Measurements from ENCODE around the gene BUD13.

BUD13 gene

GRCh38 chr11:116732271-116733042 lies 40.3 kb downstream of the BUD13 start:
- H3K27me3 ChIP-seq (ENCODE audit: control insufficient read depth in 2 of 2, insufficient read depth in 2 of 2, low read length in 2 of 2) = peaks cover 9 to 15% of the 10 kb centered on the region in 2 donors
- H3K9me3 ChIP-seq (ENCODE audit: control insufficient read depth in 2 of 2, low read length in 2 of 2) = no peaks in the 10 kb centered on the region
- H3K9ac ChIP-seq (ENCODE audit: low read depth in 1 of 2, low read length in 2 of 2) = no peak overlapping the region
- no peaks in the 10 kb centered on the region for H3K36me3 ChIP-seq (ENCODE audit: control insufficient read depth in 2 of 2, insufficient read depth in 2 of 2, low read length in 2 of 2)
- no peak overlapping the region for H3K4me3 ChIP-seq (ENCODE audit: low read length in 2 of 2)
- H3K27ac ChIP-seq (ENCODE audit: low read depth in 2 of 2, low read length in 2 of 2) = no peak overlapping the region
- no peaks in the 10 kb centered on the region for H3K4me1 ChIP-seq (ENCODE audit: control insufficient read depth in 2 of 2, insufficient read depth in 2 of 2, low read length in 2 of 2)

- Histone ChIP-seq H3K27ac (ENCODE audit: low read depth in 2 of 2, low read length in 2 of 2) (no peak overlapping the region), H3K27me3 (ENCODE audit: control insufficient read depth in 2 of 2, insufficient read depth in 2 of 2, low read length in 2 of 2) (peaks cover 12 to 15% of the 10 kb centered on the region in 2 donors), H3K4me1 (ENCODE audit: control insufficient read depth in 2 of 2, insufficient read depth in 2 of 2, low read length in 2 of 2) (no peaks in the 10 kb centered on the region), H3K4me3 (ENCODE audit: low read length in 2 of 2) (no peak overlapping the region), H3K9me3 (ENCODE audit: control insufficient read depth in 2 of 2, low read length in 2 of 2) (no peaks in the 10 kb centered on the region), H3K9ac (ENCODE audit: low read depth in 1 of 2, low read length in 2 of 2) (no peak overlapping the region), H3K36me3 (ENCODE audit: control insufficient read depth in 2 of 2, insufficient read depth in 2 of 2, low read length in 2 of 2) (no peaks in the 10 kb centered on the region)
These were observed 41.0 kb downstream of the BUD13 start for GRCh38 chr11:116731821-116732220.

- H3K4me3 ChIP-seq (ENCODE audit: low read length in 2 of 2) = no peak overlapping the region
- no peaks in the 10 kb centered on the region for H3K36me3 ChIP-seq (ENCODE audit: control insufficient read depth in 2 of 2, insufficient read depth in 2 of 2, low read length in 2 of 2)
- H3K4me1 ChIP-seq (ENCODE audit: control insufficient read depth in 2 of 2, insufficient read depth in 2 of 2, low read length in 2 of 2) = no peaks in the 10 kb centered on the region
- H3K9ac ChIP-seq (ENCODE audit: low read depth in 1 of 2, low read length in 2 of 2) = no peak overlapping the region
- H3K9me3 ChIP-seq (ENCODE audit: control insufficient read depth in 2 of 2, low read length in 2 of 2) = no peaks in the 10 kb centered on the region
- H3K27me3 ChIP-seq (ENCODE audit: control insufficient read depth in 2 of 2, insufficient read depth in 2 of 2, low read length in 2 of 2) = peaks cover 12 to 15% of the 10 kb centered on the region in 2 donors
- H3K27ac ChIP-seq (ENCODE audit: low read depth in 2 of 2, low read length in 2 of 2) = no peak overlapping the region
These were observed 41.6 kb downstream of the BUD13 start for GRCh38 chr11:116731097-116731761.

- H3K27ac ChIP-seq (ENCODE audit: low read depth in 2 of 2, low read length in 2 of 2) = no peak overlapping the region
- H3K9me3 ChIP-seq (ENCODE audit: control insufficient read depth in 2 of 2, low read length in 2 of 2) = no peaks in the 10 kb centered on the region
- H3K27me3 ChIP-seq (ENCODE audit: control insufficient read depth in 2 of 2, insufficient read depth in 2 of 2, low read length in 2 of 2) = peaks cover 12 to 15% of the 10 kb centered on the region in 2 donors
- H3K4me1 ChIP-seq (ENCODE audit: control insufficient read depth in 2 of 2, insufficient read depth in 2 of 2, low read length in 2 of 2) = no peaks in the 10 kb centered on the region
- H3K4me3 ChIP-seq (ENCODE audit: low read length in 2 of 2) = no peak overlapping the region
- H3K36me3 ChIP-seq (ENCODE audit: control insufficient read depth in 2 of 2, insufficient read depth in 2 of 2, low read length in 2 of 2) = no peaks in the 10 kb centered on the region
- H3K9ac ChIP-seq (ENCODE audit: low read depth in 1 of 2, low read length in 2 of 2) = no peak overlapping the region
These were observed 42.2 kb downstream of the BUD13 start for GRCh38 chr11:116730601-116731000.

GRCh38 chr11:116730241-116730561 lies 42.6 kb downstream of the BUD13 start:
- H3K9me3 ChIP-seq (ENCODE audit: control insufficient read depth in 2 of 2, low read length in 2 of 2) = no peaks in the 10 kb centered on the region
- H3K27ac ChIP-seq (ENCODE audit: low read depth in 2 of 2, low read length in 2 of 2) = no peak overlapping the region
- H3K27me3 ChIP-seq (ENCODE audit: control insufficient read depth in 2 of 2, insufficient read depth in 2 of 2, low read length in 2 of 2) = peaks cover 12 to 15% of the 10 kb centered on the region in 2 donors
- H3K4me1 ChIP-seq (ENCODE audit: control insufficient read depth in 2 of 2, insufficient read depth in 2 of 2, low read length in 2 of 2) = no peaks in the 10 kb centered on the region
- H3K36me3 ChIP-seq (ENCODE audit: control insufficient read depth in 2 of 2, insufficient read depth in 2 of 2, low read length in 2 of 2) = no peaks in the 10 kb centered on the region
- no peak overlapping the region for H3K9ac ChIP-seq (ENCODE audit: low read depth in 1 of 2, low read length in 2 of 2)
- H3K4me3 ChIP-seq (ENCODE audit: low read length in 2 of 2) = no peak overlapping the region

GRCh38 chr11:116729501-116730240 lies 43.1 kb downstream of the BUD13 start:
- Histone ChIP-seq H3K27me3 (ENCODE audit: control insufficient read depth in 2 of 2, insufficient read depth in 2 of 2, low read length in 2 of 2) (peaks cover 12 to 15% of the 10 kb centered on the region in 2 donors), H3K27ac (ENCODE audit: low read depth in 2 of 2, low read length in 2 of 2) (no peak overlapping the region), H3K4me1 (ENCODE audit: control insufficient read depth in 2 of 2, insufficient read depth in 2 of 2, low read length in 2 of 2) (no peaks in the 10 kb centered on the region), H3K9me3 (ENCODE audit: control insufficient read depth in 2 of 2, low read length in 2 of 2) (no peaks in the 10 kb centered on the region), H3K9ac (ENCODE audit: low read depth in 1 of 2, low read length in 2 of 2) (no peak overlapping the region), H3K36me3 (ENCODE audit: control insufficient read depth in 2 of 2, insufficient read depth in 2 of 2, low read length in 2 of 2) (no peaks in the 10 kb centered on the region), H3K4me3 (ENCODE audit: low read length in 2 of 2) (no peak overlapping the region)

- no peaks in the 10 kb centered on the region for H3K9me3 ChIP-seq (ENCODE audit: control insufficient read depth in 2 of 2, low read length in 2 of 2)
- H3K27ac ChIP-seq (ENCODE audit: low read depth in 2 of 2, low read length in 2 of 2) = no peak overlapping the region
- H3K4me1 ChIP-seq (ENCODE audit: control insufficient read depth in 2 of 2, insufficient read depth in 2 of 2, low read length in 2 of 2) = no peaks in the 10 kb centered on the region
- no peaks in the 10 kb centered on the region for H3K36me3 ChIP-seq (ENCODE audit: control insufficient read depth in 2 of 2, insufficient read depth in 2 of 2, low read length in 2 of 2)
- H3K9ac ChIP-seq (ENCODE audit: low read depth in 1 of 2, low read length in 2 of 2) = no peak overlapping the region
- no peak overlapping the region for H3K4me3 ChIP-seq (ENCODE audit: low read length in 2 of 2)
- peaks cover 12 to 15% of the 10 kb centered on the region in 2 donors for H3K27me3 ChIP-seq (ENCODE audit: control insufficient read depth in 2 of 2, insufficient read depth in 2 of 2, low read length in 2 of 2)
These were observed 44.8 kb downstream of the BUD13 start for GRCh38 chr11:116727990-116728389.

GRCh38 chr11:116725434-116726221 lies 47.2 kb downstream of the BUD13 start:
- Histone ChIP-seq H3K9me3 (ENCODE audit: control insufficient read depth in 2 of 2, low read length in 2 of 2) (no peaks in the 10 kb centered on the region), H3K4me1 (ENCODE audit: control insufficient read depth in 2 of 2, insufficient read depth in 2 of 2, low read length in 2 of 2) (no peaks in the 10 kb centered on the region), H3K4me3 (ENCODE audit: low read length in 2 of 2) (no peak overlapping the region), H3K9ac (ENCODE audit: low read depth in 1 of 2, low read length in 2 of 2) (no peak overlapping the region), H3K36me3 (ENCODE audit: control insufficient read depth in 2 of 2, insufficient read depth in 2 of 2, low read length in 2 of 2) (no peaks in the 10 kb centered on the region), H3K27me3 (ENCODE audit: control insufficient read depth in 2 of 2, insufficient read depth in 2 of 2, low read length in 2 of 2) (peaks cover 2 to 4% of the 10 kb centered on the region in 2 donors), H3K27ac (ENCODE audit: low read depth in 2 of 2, low read length in 2 of 2) (no peak overlapping the region)

- H3K36me3 ChIP-seq (ENCODE audit: control insufficient read depth in 2 of 2, insufficient read depth in 2 of 2, low read length in 2 of 2) = no peaks in the 10 kb centered on the region
These were observed 48.0 kb downstream of the BUD13 start for GRCh38 chr11:116724813-116725212.

More at GRCh38 chr11:116724813-116725212, 48.0 kb downstream of the BUD13 start:
- no peaks in the 10 kb centered on the region for H3K4me1 ChIP-seq (ENCODE audit: control insufficient read depth in 2 of 2, insufficient read depth in 2 of 2, low read length in 2 of 2)
- H3K9me3 ChIP-seq (ENCODE audit: control insufficient read depth in 2 of 2, low read length in 2 of 2) = no peaks in the 10 kb centered on the region
- H3K4me3 ChIP-seq (ENCODE audit: low read length in 2 of 2) = no peak overlapping the region
- no peak overlapping the region for H3K9ac ChIP-seq (ENCODE audit: low read depth in 1 of 2, low read length in 2 of 2)
- H3K27ac ChIP-seq (ENCODE audit: low read depth in 2 of 2, low read length in 2 of 2) = no peak overlapping the region
- peaks cover 0 to 4% of the 10 kb centered on the region in 2 donors for H3K27me3 ChIP-seq (ENCODE audit: control insufficient read depth in 2 of 2, insufficient read depth in 2 of 2, low read length in 2 of 2)

Measured in mucosa of rectum (tissue), 2 donors.